HG03575 (cell line): ENCODE results near the gene CDX1.

Experiments
- ATAC-seq: cut with Tn5 transposase; IDR thresholded peaks from one replicate; pipeline ENCODE4 v1.9.1; 2021; ENCODE audit not compliant: unreplicated experiment, insufficient number of reproducible peaks, low FRiP score; ENCODE audit errors: extremely low read depth

Gene CDX1

DNA sequence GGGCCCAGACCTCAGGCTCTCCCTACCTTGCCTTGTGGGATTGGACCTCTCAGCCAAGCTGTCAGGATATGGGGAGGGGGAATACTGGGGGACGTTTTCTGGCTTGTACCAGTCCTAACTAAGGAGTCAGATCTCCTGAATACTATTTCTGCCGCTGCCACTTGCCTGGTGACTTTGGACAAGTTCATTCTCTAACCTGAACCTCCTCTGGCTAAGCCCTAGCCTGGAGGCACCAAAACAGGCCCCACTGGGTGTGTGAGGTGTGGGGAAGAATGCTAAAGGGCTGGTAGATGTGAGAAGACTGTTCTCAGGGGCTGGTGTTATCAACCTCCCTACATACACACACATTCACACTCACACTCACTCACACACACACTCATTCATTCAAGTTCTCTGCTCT is 24.4 kb downstream of the CDX1 start:
- ATAC-seq, result no peak

DNA sequence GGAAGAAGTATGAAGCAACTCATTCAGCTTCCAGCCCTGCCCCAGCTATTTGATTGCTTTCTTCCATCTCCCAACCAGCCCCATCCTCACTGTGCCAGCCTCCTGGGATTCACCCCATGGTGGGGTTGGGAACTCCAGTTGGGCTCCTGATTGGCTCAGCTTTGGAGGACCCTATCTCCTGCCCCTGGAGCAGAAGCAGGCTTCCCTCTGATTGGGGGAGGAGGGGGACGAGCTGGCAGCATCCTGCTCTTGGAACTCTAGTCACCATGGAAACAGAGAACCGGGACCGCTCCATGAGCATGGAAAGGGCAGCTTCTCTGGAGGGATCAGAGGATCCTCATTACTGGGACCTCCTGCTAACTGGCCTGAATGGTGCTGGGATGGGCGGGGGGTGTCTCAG is 25.9 kb downstream of the CDX1 start:
- ATAC-seq, result no peak

DNA sequence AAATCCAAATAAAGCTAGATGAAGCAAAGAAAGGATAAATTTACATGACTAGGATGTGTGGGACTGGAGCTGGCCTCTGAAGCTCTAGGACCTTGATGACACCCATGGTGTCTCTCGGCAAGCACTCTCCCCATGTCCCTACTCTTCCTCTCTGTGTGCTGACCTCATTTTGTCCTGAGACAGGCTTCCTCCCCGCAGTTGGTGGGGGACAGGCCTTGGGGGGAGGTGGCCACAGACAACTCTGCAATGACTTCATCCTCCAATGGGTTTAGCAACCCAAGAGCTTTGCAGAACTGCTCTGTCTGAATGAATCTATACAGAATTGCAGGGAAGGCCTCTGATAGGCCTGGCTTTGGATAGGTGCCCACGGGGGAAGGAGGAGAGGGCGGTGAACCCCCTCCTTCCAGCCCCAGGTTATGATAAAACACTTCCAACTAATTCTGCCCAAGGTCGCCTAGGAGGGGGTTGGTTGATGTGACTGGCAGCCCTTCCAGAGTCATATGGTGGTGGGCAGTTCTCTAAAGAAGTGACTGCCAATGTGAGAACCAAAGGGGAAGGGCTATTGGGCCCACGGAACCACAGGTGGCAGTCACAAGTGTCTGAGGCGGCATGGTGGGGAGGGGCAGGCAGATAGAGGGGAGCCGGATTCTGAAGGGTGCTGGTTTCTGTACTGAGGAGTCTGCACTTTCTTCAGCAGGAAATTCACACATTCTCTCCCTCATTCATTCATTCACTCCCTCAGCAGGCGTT is 29.3 kb downstream of the CDX1 start:
- ATAC-seq, result no peak

DNA sequence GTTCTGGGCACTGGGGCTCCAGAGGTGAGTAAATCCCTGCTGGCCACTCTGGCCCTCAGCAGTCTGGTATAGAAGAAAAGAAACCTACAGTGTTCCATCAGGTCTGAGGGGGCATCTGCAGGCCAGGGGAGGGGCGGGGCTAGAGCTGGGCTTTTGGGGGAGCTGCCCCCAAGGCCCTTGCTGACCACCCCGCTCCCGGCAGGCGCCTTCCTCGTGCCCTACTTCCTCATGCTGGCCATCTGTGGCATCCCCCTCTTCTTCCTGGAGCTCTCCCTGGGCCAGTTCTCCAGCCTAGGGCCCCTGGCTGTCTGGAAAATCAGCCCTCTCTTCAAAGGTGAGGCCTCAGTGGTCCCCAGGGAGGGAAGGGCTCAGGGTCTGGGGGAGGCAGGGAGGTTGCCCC is 29.9 kb downstream of the CDX1 start:
- ATAC-seq, result no peak

DNA sequence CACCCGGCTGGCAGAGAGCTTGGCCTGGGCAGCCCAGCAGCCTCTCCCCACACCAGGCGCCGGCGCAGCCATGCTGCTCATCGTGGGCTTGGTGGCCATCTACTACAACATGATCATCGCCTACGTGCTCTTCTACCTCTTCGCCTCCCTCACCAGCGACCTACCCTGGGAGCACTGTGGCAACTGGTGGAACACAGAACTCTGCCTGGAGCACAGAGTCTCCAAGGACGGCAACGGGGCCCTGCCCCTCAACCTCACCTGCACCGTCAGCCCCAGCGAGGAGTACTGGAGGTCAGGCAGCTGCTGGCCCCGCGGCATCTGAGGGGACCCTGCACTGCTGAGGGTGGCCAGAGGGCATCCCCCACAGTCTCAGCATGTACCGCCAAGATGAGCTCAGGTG is 30.4 kb downstream of the CDX1 start:
- ATAC-seq, result no peak

DNA sequence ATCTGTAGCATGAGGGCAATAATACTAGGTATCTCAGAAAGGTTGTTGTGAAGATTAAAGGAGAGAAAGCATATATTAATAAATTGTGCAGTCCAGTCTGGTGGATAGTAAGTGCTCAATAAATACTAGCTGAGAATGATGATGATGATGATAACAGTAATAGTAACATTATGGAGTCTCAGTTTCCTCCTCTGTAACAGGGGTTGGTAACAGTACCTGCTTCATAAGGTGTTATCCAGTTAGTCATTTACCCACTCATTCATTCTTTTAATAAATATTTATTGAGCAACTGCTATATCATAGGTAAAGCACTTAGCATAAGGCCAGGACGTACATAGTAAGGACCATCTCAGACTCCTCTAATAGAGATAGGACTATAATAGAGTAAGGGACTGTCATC is 30.9 kb downstream of the CDX1 start:
- ATAC-seq, result no peak

DNA sequence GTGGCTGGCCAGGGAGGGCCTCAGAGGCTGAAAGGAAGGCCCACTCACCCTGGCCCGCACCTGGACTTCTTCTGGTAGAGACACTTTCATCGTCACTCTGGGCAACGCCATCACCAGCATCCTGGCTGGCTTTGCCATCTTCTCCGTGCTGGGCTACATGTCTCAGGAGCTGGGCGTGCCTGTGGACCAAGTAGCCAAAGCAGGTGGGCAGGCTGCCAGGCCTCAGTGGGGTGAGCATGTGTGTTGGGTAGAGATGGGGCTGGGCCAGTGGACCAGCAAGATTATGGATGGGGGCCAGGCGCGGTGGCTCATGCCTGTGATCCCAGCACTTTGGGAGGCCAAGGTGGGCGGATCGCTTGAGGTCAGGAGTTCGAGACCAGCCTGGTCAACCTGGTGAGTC is 35.9 kb downstream of the CDX1 start:
- ATAC-seq, result no peak

DNA sequence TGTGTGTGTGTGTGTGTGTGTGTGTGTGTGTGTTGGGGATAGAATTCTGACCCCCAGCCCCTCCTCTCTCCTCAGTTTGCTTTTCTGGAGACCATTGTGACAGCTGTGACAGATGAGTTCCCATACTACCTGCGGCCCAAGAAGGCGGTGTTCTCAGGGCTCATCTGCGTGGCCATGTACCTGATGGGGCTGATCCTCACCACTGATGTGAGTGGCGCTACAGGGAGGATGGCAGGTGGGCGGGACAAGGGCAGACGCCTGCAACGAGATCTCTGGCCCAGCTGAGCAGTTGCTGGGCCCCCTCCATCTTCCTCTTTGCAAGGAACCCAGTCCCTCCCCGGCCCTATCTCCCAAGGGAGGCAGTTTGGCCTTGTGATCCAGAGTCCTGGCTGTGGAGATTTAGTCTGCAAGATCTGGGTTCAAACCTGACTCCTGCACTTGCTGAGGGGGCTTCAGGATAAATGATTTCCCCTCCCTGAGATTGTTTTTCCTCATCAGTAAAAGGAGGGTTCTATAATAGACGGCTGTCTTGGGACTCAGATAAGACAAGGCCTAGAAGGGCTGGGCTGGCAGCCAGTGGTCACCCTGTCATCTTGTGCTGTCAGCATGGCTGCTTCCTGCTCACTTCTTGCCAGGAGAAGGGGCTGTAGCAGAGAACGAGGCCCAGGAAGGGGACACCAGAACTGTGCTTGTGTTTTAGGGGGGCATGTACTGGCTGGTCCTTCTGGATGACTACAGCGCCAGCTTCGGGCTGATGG is 37.4 kb downstream of the CDX1 start:
- no peak for ATAC-seq

DNA sequence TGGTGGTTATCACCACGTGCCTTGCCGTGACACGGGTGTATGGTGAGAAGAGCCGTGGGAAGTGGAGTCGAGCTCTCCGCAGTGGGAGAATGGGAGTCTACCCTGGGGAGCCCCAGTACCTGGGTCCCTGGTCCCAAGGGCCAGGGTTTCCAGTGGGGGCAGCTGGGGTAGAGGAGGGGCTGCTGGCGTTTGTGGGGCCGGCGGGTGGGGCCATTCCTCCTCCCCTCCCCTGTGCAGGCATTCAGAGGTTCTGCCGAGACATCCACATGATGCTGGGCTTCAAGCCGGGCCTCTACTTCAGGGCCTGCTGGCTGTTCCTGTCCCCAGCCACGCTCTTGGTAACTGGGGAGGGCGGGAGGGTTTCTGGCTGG is 38.0 kb downstream of the CDX1 start:
- ATAC-seq, result no peak

DNA sequence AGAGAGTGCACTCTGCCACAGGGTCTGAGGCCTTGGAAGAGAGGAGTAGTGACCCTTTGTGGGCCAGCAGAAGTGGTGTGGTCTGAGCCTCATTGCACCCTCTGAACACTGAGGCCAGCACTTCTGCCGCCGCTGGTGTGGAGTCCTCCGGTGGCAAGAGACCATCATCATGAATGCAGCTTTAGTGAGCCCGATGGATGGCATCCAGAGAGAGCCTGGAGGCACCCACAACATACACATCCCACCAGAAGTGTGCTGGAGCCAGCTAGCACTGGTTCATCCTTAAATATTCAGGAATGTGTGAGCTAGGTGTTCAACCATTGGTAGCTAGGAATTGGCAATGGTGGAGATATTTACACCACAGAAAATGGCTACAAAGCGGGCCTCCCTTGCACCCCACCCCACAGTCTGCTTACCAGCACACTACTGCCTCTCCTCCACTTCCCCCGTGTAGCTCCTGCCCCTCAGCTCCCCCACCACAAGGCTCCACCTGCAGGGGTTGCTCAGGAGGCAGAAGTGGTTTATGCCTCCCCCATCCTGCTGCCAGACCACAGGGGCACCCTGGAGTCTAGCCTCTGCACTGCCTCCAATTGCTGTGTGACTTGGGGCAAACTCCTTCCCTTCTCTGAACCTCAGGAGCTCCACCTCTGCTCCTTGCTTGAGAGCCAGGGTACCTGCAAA is 39.7 kb downstream of the CDX1 start:
- no peak for ATAC-seq

DNA sequence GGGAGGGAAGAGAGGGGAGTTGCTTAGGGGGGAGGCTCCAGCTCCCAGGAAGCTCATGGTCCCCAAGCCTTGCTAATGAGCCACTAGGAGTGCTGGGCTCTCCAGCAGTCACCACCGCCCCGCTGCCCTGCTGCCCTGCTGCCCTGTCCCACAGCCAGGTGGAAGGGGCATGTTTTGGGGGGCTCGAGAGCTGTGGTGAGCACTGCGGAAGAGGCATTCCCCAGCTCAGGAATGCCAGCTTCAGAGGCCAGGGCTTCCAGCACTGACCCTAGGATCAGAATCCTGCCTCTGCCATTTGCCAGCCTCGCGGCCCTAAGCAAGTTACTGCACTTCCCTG is 40.2 kb downstream of the CDX1 start:
- no peak for ATAC-seq

DNA sequence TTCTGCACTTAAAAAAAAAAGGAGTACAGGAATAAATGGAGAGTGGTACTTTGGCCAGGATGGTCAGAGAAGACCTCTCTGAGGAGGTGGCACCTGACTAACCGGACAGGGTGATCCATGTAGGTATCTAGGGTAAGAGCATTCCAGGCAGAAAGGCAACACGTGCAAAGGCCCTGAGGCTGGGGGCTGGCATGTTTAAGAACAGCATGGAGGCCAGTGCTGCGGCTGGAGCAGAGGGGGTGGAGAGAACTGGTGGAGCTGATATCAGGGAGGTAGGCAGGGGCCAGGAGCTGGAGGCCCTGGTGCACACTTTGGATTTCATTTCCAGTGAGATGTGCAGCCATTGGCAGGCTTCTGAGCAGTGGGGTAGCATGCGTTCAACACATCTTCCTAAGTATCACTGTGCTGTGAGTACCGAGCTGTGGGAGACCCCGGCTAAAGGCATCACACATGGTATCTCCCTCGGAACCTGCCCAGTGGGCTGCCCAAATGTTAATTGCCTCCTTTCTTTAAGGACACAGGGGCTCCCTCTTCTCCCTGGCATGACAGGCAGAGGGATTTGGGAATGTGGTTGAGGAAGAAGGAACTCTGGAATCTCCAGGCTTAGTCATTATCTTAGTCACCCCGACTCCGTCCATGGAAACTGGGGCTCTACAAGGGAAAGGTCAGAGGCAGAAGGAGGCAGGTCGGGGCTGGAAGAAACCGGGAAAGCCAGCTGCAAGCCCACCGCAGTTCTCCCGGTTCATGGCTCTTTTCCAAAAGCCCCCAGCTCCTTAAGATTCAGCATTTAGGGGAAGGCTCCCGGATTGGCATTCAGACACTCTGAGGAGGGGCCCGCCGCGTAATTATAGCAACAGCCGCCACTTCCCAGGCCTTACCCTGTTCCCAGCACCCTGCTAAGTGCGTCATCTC is 41.9 kb downstream of the CDX1 start:
- no peak for ATAC-seq

DNA sequence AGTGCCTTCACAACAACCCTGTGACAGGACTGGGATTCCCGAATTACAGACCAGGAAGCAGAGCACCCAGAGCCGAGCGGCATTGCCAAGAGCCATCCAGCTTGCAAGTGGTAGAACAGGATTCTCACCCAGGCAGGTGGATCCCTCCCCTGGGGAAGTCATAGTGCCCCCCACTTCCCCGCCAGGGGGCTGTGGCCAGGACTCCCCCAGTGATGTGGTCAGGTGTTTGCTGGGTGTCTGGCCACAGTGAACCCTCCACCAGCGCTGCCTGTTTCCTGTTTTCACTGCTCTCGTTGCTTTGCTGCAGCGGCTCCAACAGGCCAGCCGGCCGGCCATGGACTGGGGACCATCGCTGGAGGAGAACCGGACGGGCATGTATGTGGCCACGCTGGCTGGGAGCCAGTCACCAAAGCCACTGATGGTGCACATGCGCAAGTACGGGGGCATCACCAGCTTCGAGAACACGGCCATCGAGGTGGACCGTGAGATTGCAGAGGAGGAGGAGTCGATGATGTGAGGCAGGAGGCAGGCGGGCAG is 42.6 kb downstream of the CDX1 start:
- no peak for ATAC-seq

DNA sequence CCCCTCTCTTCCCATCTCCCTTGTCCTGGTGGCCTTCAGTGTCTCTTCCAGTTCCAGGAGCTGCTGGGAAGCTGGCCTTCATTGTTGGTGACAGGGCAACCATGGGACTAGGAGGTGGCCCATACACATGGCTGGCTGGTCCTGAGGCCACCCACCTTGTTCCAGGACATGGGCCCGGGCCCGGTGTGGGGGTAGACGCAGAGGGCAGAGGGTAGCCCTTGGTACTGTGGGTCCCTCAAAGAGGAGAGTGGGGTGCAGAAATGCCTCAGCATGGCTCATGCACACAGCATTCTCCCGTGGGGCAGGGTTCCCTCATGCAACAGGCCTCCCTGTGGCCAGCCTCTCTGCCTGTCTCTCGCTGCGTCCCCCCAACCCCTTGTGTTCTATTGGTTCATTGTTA is 44.1 kb downstream of the CDX1 start:
- ATAC-seq, result no peak

DNA sequence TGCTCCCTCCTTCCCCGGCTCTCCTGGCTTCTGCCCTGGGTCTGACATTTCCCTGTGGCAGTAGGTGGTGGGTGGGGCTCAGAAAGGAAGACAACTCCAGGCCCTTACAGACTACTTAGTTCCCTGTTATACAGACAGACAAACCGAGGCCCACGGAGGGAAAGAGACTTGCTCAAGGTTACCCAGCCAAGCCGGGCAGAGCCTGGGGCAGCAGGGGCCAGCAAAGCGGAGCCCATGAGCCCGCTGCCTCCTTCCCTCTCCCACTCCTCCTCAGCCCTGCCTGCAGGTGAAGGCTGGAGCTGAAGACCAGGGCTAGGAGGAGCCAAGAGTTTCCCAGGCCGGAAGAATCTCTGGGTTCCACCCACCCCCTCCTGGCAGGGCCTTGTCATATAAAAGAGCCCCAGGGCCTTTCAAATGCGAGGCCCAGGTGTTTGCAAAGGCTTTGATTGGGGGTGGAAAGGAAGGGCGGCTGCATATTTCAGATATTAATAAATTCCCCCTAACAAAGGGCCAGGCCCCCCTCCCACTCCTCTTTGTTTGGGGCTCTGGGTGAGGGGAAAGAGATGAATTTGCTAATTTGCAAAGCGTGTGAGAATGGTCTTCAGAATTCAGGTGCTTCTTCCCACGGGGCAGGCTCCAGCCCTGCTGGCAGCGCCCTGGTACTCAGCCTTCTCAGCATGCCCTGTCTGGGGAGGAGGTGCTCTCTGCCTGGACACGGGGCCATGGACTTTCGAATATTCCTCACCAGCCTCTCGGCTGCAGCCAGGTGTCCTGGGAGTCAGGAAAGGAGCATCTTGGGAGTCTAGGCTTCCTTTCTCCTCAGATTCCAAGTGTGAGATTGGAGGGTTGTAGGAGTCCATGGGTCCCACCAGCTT is 44.8 kb downstream of the CDX1 start:
- no peak for ATAC-seq

DNA sequence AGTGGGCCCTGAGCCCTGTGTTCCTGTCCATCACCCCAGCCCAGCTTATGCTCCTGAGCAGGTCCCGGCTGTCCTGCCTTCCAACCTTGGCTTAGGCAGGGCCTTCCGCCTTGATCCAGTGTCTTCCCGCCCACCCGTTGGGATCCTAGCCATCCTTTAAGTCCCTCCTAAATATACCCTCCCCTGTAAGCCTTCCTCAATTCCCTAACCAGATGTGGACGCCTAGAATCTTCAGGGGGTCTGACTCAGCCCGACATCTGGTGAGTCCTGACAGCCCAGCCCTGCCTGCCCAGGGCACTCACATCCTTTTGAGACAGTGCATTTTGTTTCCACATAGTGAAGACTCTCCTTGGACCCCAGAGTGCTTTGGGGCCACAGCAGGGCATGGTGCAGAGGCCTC is 47.0 kb downstream of the CDX1 start:
- no peak for ATAC-seq

DNA sequence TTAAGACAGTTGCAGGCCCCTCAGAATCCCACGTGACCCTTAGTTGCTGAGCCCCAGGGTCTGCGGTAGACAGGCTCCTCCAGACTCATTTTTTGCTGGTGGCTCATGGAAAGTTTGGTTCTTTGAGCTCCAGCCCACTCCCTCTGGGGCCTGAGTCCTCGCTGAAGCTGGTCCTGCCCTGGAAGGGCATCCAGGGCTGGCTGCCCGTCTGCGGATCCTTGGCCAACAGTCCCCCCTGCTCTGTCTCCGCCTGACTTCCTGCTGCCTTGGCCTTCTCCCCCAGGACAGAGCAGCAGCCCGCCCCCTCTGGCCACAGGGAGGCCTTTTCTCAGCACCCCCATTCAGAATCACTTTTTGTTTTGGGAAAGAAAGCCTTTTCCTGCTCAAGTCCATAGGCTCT is 47.7 kb downstream of the CDX1 start:
- ATAC-seq, result no peak
